Fibroblast of villous mesenchyme (primary cell): ENCODE results near the gene PLAAT4. TPM values are rescaled to one million over a fixed set of nuclear protein-coding genes. Genes with fewer than 3 reads are reported as not detected.
"Not testable (repeated sequence)": the region's sequence is repeated elsewhere in the genome, so short reads cannot be mapped to it uniquely, and the experiment has no call there.

Experiments used
- DNase-seq: peaks from one replicate; pipeline ENCODE4 v3.0.0-alpha.2; 2010; ENCODE audit warnings: low read depth
- H3K4me3 ChIP-seq: 2 replicates; pipeline ENCODE4 v1.5.1; 2011; ENCODE audit warnings: low read depth, mild to moderate bottlenecking, low read length
- CTCF ChIP-seq: IDR thresholded peaks from 2 replicates; pipeline ENCODE4 v1.5.1; 2012; ENCODE audit warnings: low read depth, mild to moderate bottlenecking, low read length; ENCODE audit not compliant: insufficient read depth
- total RNA-seq: library from RNA; depleted of rRNA; stranded (reverse); fragments of >200 nt; gene quantifications from 2 replicates; pipeline ENCODE4 v1.2.3, GENCODE V29; 2012

Gene PLAAT4
- total RNA-seq, 1 donor = 8.2 TPM

- TF ChIP-seq CTCF = no peak
- DNase-seq = peak; percentile 77
- peak overlapping the region; percentile 50 for H3K4me3 ChIP-seq
Measured at GRCh38 chr11:63537293-63538101, 889 bp downstream of the PLAAT4 start.

DNA sequence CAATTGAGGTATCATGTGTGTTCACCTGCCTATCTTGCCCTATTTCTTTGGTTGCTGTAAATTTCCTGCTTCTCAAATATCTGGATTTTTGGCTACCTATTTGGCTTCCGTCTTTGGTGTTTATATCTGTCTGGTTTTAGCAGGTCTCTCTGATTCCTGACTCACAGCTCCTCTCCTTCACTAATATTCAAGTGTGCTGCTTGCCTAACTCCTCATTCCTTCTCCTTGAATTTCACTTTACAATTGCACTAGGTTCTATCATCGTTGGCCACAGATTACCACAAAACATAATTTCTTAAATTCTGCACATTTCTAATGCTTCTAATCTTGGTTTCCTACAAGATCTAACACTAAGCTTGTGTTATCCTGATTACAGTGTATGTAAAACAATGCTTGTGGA lies 5.9 kb downstream of the PLAAT4 start:
- not testable (repeated sequence) for DNase-seq, H3K4me3 ChIP-seq

- no peak for DNase-seq
- TF ChIP-seq CTCF = no peak
- H3K4me3 ChIP-seq = no peak overlapping the region
Measured at GRCh38 chr11:63543711-63544110, 7.1 kb downstream of the PLAAT4 start.

GRCh38 chr11:63547061-63547460 lies 10.5 kb downstream of the PLAAT4 start:
- no peak for TF ChIP-seq CTCF
- DNase-seq = no peak
- no peak overlapping the region for H3K4me3 ChIP-seq

DNA sequence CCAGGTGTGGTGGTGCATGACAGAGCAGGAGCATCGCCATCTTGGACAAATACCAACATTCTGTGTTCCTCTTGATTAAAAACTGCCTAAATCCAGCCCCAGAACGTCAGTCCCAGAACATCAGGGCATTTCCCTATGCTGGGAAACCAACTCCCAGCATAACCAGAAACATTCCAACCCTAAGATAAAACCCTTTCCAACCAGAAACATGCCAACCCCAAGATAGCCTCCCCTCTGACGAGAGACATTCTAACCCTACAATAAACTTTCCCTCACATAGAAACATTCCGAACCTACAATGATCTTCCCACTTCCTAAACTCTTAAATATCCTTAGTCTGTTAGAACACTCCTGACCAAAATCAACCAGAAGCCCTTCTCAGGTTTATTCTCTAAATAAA lies 11.6 kb downstream of the PLAAT4 start:
- H3K4me3 ChIP-seq = no peak overlapping the region
- no peak for TF ChIP-seq CTCF
- peak; percentile 94 for DNase-seq

DNA sequence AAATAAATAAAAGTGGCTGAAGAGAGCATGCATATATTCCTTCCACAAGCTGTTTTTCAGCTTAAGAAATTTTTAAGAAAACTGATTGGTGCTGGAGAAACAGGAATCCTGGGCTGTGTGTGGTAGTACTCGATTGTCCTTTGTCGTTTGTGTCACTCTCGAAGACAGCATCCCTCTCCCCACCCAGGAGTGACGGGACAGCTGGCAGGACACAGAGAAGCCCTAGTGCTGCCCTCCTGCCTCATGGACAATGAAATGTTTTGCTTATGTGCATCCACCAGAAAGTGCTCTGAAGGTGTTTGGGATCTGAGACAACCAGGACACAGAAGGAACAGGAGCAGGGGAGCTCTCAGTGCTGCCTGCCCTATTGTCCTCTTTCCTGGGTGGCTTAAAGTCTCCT lies 12.8 kb downstream of the PLAAT4 start:
- no peak overlapping the region for H3K4me3 ChIP-seq
- DNase-seq = no peak
- TF ChIP-seq CTCF = no peak

DNA sequence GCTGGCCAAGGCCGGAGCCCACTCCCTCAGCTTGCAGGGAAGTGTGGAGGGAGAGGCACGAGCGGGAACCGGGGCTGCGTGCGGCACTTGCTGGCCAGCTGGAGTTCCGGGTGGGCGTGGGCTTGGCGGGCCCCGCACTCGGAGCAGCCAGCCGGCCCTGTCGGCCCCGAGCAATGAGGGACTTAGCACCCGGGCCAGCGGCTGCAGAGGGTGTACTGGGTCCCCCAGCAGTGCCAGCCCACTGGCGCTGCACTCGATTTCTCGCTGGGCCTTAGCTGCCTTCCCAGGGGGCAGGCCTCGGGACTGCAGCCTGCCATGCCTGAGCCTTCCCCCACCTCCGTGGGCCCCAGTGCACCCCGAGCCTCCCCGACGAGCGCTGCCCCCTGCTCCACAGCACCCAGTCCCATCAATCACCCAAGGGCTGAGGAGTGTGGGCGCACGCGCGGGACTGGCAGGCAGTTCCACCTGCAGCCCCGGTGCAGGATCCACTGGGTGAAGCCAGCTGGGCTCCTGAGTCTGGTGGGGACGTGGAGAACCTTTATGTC lies 13.6 kb downstream of the PLAAT4 start:
- not testable (repeated sequence) for H3K4me3 ChIP-seq, DNase-seq
